ENCODE results near the gene SLC29A3. TPM values are rescaled to one million over a fixed set of nuclear protein-coding genes. Genes with fewer than 3 reads are reported as not detected.

Gene SLC29A3
- total RNA-seq, 2 experiments from 2014 or later, result 2.3 to 2.5 TPM

- no peaks in the 10 kb centered on the region for H3K4me1 ChIP-seq (ENCODE audit: insufficient read depth, low read length)
- ChIA-PET CTCF (no interaction called here), POLR2A (no interaction called here)
- no peaks in the 10 kb centered on the region for H3K4me1 Mint-ChIP-seq (ENCODE audit: low read depth)
- intact Hi-C loops (cut with DNase I, micrococcal nuclease), result no loop called here
- H3K9me3 Mint-ChIP-seq, result no peaks in the 10 kb centered on the region
- no peak overlapping the region for H3K27ac Mint-ChIP-seq
- H3K27ac ChIP-seq (ENCODE audit: low read depth in 1 of 2, low read length in 2 of 2), result no peak overlapping the region
- no peaks in the 10 kb centered on the region for H3K36me3 ChIP-seq (ENCODE audit: insufficient read depth, low read length)
- no peak overlapping the region for H3K4me3 ChIP-seq (ENCODE audit: low read length)
- DNase-seq, result no peak
- no peak for TF ChIP-seq CTCF (IDR thresholded peaks at IDR 0.05)
- H3K27me3 ChIP-seq (ENCODE audit: control insufficient read depth in 1 of 2, insufficient read depth in 2 of 2, low read length in 2 of 2), result peaks cover 0 to 3% of the 10 kb centered on the region in 2 experiments
- no peaks in the 10 kb centered on the region for H3K36me3 Mint-ChIP-seq (ENCODE audit: low read depth)
- no peak overlapping the region for H3K4me3 Mint-ChIP-seq
- no peak for ATAC-seq (ENCODE audit: poor library complexity)
- H3K9me3 ChIP-seq (ENCODE audit: control insufficient read depth in 1 of 2, insufficient read depth in 1 of 2, low read length in 2 of 2), result no peaks in the 10 kb centered on the region
- H3K27me3 Mint-ChIP-seq, result peaks cover 6% of the 10 kb centered on the region
Measured at GRCh38 chr10:71302451-71302850, 16.6 kb upstream of the SLC29A3 start.

GRCh38 chr10:71302874-71303568, 16.0 kb upstream of the SLC29A3 start:
- Histone ChIP-seq H3K9me3 (ENCODE audit: control insufficient read depth in 1 of 2, insufficient read depth in 1 of 2, low read length in 2 of 2) (no peaks in the 10 kb centered on the region), H3K27ac (ENCODE audit: low read depth in 1 of 2, low read length in 2 of 2) (no peak overlapping the region), H3K4me1 (ENCODE audit: insufficient read depth, low read length) (no peaks in the 10 kb centered on the region), H3K36me3 (ENCODE audit: insufficient read depth, low read length) (no peaks in the 10 kb centered on the region), H3K27me3 (ENCODE audit: control insufficient read depth in 1 of 2, insufficient read depth in 2 of 2, low read length in 2 of 2) (peaks cover 0 to 3% of the 10 kb centered on the region in 2 experiments), H3K4me3 (ENCODE audit: low read length) (no peak overlapping the region)
- peak in 3 of 14 experiments; percentile 39 to 65 (median 62) for DNase-seq
- no peak overlapping the region for H3K27ac Mint-ChIP-seq
- peaks cover 6% of the 10 kb centered on the region for H3K27me3 Mint-ChIP-seq
- no peak overlapping the region for H3K4me3 Mint-ChIP-seq
- ATAC-seq (ENCODE audit: poor library complexity), result no peak
- intact Hi-C loops (cut with DNase I, micrococcal nuclease), result no loop called here
- no peaks in the 10 kb centered on the region for H3K4me1 Mint-ChIP-seq (ENCODE audit: low read depth)
- H3K9me3 Mint-ChIP-seq, result no peaks in the 10 kb centered on the region
- peak; percentile 59 for TF ChIP-seq CTCF (IDR thresholded peaks at IDR 0.05)
- ChIA-PET CTCF (no interaction called here), POLR2A (no interaction called here)
- H3K36me3 Mint-ChIP-seq (ENCODE audit: low read depth), result no peaks in the 10 kb centered on the region

- no peak for TF ChIP-seq CTCF (IDR thresholded peaks at IDR 0.05)
- Histone ChIP-seq H3K4me1 (ENCODE audit: insufficient read depth, low read length) (no peaks in the 10 kb centered on the region), H3K27me3 (ENCODE audit: control insufficient read depth in 1 of 2, insufficient read depth in 2 of 2, low read length in 2 of 2) (peaks cover 0 to 3% of the 10 kb centered on the region in 2 experiments), H3K4me3 (ENCODE audit: low read length) (no peak overlapping the region), H3K27ac (ENCODE audit: low read depth in 1 of 2, low read length in 2 of 2) (no peak overlapping the region), H3K9me3 (ENCODE audit: control insufficient read depth in 1 of 2, insufficient read depth in 1 of 2, low read length in 2 of 2) (no peaks in the 10 kb centered on the region), H3K36me3 (ENCODE audit: insufficient read depth, low read length) (no peaks in the 10 kb centered on the region)
- no peaks in the 10 kb centered on the region for H3K4me1 Mint-ChIP-seq (ENCODE audit: low read depth)
- H3K36me3 Mint-ChIP-seq (ENCODE audit: low read depth), result no peaks in the 10 kb centered on the region
- intact Hi-C loops (cut with DNase I, micrococcal nuclease), result no loop called here
- POLR2A ChIA-PET, result no interaction called here
- no peak overlapping the region for H3K4me3 Mint-ChIP-seq
- no peak for ATAC-seq (ENCODE audit: poor library complexity)
- peaks cover 6% of the 10 kb centered on the region for H3K27me3 Mint-ChIP-seq
- no peak overlapping the region for H3K27ac Mint-ChIP-seq
- DNase-seq, result no peak
- CTCF ChIA-PET, result no interaction called here
- no peaks in the 10 kb centered on the region for H3K9me3 Mint-ChIP-seq
Measured at GRCh38 chr10:71303569-71303907, 15.5 kb upstream of the SLC29A3 start.
